Measurements from ENCODE around the gene KLC3.
"Not testable (repeated sequence)": the region's sequence is repeated elsewhere in the genome, so short reads cannot be mapped to it uniquely, and the experiment has no call there.

Gene KLC3

DNA sequence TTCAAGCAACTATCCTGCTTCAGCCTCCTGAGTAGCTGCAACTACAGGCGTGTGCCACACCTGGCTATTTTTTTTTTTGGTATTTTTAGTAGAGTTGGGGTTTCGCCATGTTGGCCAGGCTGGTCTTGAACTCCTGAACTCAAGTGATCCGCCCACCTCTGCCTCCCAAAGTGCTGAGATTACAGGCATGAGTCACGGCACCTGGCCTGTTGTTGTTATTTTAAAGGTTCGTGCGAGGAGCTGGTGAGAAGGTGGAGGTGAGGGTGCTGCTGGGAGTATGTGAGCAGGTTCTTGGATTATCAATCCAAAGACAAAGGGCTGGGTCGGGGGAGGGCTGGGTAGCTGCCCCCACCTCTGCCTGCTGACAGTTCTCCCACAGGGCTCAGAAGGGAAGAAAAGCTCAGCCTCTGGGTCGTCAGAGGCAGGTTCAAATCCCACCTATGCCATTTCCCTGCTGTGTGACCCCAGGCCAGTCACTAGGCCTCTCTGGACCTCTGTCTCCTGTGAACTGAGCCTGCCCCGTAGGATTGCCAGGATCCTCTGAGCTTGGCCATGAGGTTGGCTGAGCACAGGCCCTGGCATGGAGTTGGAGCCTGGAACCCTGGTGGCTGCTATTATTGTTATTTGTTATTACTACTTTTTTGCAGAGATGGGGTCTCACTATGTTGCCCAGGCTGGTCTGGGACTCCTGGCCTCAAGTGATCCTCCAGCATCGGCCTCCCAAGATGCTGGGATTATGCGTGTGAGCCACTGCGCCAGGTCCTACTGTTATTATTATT, 19.4 kb upstream of the KLC3 start:
- no peak for DNase-seq (ENCODE audit: low read depth)

DNA sequence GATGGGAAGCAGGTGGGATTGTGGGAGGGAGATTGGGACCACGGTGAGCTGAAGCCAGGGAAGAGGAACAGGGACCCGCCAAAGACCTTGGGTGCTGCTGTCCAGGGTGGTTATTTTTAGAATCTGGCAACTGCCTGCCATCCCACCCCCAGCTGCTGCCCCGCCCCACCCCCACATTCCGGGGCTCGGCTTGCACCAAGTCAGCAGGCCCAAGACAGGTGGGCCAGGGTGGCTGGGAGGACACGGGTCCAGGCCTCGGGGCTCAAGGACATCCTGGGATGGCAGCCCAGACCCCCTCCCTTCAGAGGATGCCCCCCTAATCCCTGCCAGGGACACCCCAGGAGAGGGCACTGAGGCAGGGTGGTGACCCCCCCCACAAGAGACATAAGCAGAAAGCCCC, 18.7 kb upstream of the KLC3 start:
- no peak for DNase-seq (ENCODE audit: low read depth)

DNA sequence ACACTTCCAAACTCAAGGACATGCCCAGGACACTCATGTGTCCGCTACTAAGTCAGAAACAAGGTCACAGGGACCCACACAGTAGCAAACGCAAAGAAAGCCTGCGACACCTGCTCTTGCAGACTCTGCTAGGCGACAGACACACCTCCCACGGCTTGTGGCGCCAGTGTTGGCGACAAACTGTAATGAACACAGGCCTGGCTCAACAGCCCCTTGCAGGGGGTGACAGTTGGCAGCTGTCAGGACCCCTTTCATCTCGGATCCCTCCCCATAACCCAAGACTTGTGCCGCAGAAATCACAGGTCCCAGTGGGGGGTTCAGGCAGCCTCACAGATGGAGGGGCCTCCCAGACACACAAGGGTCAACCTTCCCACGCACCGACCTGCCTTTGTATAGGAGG, 18.2 kb upstream of the KLC3 start:
- no peak for DNase-seq (ENCODE audit: low read depth)

DNA sequence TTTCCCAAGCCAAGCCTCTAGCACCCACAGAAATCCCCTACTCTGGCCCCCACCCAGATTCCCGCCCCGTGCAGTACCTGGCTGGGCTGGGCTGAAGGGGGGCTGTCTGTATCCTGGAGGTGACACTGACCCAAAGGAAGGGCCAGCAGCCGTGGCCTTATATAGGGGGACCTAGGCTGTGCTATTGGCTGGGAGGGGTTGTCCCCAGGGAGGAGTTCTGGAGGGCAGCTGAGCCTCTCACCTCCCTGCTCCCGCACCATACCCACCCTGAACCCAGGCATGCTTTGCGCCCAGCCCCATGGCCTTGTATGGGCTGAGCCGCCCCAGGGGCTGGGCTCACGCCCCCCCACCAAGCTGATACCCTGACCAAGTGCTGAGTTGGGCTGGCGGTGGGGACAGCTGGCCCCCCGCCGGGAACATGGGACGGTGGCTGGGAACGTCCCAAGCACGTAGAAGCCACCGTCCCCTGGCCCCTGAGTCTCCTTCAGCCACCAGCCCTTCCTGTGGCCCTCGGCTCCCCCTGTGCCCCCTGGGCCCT, 17.7 kb upstream of the KLC3 start, which contains the start of gene CKM:
Gene CKM (minus strand): TSS at position 132 of the 538 bp plus-strand sequence. CDS start 3,162 bp downstream, outside the sequence.
- DNase-seq (ENCODE audit: low read depth) = no peak

DNA sequence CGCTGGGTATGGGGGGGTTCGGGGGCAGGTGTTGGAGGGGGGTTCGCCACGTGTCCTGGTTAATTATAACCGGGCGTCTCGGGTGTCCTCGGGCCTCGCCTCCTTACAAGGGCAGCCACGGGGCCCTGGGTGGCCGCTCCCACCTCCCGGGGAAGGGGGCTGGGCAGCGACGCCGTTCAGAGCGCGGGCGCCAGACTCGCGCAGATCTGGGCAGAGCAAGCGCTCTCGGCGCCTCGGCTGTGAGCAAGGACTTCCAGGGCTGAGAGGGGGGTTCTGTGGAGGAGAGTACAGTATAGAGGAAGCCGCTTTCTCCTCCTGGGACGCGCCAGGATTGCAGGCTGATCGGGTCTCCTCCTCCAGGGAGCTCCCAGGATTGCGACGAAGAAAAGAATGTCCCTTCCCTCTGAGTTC, 16.9 kb upstream of the KLC3 start:
- DNase-seq (ENCODE audit: low read depth) = no peak

DNA sequence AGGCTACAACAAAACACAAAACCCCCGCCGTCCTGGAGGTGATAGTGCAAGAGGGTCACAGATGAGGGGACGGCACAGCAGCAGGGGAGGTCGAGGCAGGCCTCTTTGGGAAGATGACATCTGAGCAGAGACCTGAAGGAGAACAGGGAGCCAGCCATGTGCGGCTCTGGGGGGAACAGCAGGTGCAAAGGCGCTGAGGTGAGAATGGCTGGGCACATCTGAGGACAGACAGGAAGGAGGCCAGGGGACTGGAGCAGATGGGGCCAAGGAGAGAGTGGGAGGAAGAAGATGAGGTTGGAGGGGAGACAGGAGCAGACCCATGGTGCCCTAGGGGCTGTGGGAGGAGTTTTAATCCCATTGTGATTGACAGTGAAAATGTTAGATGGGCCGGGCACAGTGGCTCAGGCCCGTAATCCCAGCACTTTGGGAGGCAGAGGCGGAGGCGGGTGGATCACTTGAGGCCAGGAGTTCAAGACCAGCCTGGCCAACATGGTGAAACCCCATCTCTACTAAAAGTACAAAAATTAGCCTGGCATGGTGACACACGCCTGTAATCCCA, 16.1 kb upstream of the KLC3 start:
- no peak for DNase-seq (ENCODE audit: low read depth)

DNA sequence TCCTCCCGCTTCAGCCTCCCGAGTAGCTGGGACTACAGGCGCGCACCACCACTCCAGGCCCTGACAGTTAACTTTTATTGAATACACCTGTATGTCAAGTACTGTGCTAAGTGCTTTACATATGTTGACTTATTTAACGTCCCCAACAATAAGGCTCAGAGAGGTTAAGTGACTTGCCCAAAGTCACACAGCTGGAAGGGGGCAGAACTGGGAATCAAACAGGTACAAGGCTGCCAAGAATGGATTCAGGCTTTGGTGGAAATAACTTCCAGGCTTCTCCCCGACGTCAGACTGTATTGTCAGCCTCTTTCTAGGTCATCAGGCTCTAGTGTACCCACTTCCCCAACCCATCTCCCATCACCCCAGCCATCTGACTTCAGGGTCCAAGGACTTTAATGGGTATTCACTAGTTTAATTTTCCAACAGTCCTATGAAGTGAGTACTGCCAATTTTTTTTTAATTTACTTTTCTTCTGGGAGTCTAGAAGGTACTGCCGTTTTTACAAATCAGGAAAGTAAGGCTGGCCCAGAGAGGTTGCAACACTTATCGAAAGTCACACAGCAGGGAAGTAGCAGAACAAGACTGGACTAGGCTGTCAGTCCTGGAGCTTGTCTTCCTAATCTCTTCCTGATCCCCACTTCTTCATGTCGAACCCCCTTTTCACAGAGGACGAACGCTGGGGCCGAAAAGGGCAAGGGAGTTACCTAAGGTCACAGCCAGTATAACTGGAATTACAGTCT, 13.0 kb upstream of the KLC3 start:
- DNase-seq (ENCODE audit: low read depth) = no peak

DNA sequence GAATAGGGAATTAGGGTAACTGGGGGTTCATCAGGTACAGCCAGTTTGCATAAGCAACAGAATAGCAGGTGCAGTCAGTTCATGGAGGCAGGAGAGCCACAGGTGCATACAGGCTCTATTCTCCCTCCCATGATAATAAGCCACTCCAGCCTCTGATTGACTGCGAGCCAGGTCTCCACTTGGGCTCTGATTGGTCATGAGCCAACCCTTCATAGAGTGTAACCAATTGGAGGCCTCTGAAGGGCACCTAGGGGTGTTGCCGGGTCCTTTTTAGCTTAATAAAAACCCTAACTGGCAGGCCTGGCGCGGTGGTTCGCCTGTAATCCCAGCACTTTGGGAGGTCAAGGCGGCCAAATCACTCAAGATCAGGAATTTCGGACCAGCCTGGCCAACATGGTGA, 9.1 kb upstream of the KLC3 start:
- no peak for DNase-seq (ENCODE audit: low read depth)

DNA sequence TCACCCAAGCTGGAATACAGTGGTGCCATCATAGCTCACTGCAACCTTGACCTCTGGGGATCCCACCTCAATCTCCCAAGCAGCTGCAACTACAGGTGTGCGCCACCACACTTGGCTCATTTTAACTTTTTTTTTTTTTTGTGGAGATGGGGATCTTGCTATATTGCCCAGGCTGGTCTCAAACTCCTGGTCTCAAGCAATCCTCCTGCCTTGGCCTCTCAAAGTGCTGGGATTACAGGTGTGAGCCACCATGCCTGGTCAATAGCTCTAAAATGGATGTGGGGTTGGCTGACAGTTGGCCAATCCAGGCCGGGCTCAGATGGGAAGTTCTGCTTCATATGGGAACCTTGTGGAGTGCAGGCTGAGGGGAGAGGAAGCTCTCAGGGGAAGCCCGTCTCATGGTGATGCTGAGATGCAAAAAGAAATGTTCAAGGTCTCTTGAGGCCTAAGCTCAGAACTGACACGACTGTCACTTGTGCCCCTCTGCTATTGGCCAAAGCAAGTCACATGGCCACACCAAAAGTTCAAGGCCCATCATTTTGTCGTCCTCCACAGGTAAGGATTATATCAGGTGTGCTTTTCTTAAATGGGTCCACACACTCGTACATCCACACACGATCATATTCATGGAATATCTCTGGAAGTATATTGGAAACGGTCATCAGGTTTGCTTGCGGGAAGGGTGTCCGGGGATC, 6.8 kb upstream of the KLC3 start:
- DNase-seq (ENCODE audit: low read depth) = no peak

DNA sequence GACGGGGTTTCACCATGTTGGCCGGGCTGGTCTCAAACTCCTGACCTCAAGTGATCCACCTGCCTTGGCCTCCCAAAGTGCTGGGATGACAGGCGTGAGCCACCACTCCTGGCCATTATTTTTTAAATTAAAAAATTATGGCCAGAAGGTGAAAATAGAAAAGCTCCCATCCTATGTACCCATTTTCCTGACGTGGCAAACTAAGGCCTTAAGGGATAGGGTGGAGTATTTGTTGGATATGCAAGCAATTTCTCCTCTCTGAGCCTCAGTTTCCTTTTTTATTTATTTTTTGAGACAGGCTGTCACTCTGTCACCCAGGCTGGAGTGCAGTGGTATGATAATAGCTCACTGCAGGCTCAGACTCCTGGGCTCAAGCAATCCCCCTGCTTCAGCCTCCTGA, 5.7 kb upstream of the KLC3 start:
- not testable (repeated sequence) for DNase-seq (ENCODE audit: low read depth)

DNA sequence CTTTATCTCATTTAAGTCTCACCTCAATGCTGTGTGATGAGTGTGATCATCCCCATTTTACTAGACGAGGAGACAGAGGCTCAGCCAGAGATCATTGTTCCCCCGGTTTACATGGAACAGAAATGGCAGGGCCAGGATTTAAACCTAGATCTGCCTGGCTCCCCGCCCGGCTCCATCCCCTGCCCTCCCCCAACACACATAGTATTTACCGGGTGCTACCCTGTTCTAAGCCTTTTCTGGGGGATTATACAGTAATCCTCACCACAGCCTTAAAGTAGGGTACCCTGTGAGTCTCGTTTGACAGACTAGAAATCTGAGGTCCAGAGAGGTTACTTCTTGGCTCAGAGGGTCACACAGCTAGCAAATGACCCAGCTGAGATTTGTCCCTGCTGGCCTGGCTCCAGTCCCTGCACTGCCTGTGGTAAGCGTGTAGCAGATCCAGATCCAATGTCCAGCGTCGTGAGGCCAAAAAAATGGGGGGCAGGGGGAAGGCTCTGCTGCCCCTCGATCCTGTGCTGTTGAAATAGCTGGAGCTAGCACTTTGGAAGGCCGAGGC, 3.8 kb upstream of the KLC3 start:
- DNase-seq (ENCODE audit: low read depth) = no peak

DNA sequence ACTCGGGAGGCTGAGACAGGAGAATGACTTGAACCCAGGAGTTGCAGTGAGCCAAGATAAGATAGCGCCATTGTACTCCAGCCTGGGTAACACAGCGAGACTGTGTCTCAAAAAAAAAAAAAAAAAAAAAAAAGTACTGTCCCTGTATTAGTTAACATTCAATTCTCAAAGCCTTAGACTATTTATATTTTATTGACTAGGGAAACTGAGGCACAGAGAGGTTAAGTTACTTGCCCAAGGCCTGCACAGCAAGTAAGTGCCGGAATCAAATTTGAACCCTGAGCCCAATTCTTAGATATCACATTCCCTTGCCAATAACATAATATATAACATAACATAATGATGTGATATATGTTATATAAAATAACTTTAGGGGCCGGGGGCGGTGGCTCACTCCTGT, 921 bp upstream of the KLC3 start:
- no peak for DNase-seq (ENCODE audit: low read depth)

DNA sequence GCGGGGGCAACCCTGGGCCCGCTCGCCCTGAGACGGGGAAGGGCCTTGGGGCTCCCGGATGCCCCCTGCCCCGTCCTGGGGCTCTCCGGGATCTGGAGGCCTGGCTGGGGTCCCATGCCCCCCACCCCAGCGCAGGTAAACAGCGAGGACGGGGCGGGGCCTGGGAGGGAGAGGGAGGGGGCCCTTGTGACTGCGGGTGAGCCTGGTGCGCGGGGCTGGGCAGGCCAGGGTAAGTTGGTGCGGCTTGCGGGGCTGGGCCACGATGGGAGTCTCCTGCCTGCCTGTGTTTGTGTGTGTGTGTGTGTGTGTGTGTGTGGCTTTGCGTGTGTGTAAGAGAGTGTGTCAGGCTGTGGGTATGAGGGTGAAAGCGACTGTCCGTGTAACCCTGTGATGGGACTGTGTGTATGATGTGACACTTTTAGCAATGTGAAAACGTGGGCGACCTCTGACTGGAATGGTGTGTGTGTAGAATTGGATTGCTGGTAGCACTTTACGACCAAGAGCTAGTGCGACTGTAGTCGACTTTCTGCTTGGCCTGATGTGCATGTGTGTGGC, 426 bp downstream of the KLC3 start:
- no peak for DNase-seq (ENCODE audit: low read depth)

DNA sequence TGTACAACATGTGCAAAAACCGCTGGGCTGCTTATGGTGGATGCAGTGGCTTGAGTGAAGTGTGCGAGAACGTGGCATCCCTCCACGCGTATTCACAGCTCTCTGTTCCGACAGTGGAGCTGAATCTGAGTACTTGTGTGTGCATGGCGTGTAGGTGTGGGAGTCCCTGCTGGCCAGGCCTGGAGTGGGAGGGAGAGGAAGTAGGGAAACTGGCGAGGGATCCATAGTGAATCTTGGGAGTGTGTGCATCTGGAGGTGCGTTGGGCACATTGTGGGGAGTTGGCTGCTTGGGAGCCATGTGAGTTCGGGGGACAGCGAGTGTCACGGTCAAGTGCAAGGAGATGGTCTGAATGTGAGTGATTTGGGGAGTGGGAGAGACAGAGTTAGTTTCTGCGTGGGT, 2.4 kb downstream of the KLC3 start:
- DNase-seq (ENCODE audit: low read depth) = no peak

DNA sequence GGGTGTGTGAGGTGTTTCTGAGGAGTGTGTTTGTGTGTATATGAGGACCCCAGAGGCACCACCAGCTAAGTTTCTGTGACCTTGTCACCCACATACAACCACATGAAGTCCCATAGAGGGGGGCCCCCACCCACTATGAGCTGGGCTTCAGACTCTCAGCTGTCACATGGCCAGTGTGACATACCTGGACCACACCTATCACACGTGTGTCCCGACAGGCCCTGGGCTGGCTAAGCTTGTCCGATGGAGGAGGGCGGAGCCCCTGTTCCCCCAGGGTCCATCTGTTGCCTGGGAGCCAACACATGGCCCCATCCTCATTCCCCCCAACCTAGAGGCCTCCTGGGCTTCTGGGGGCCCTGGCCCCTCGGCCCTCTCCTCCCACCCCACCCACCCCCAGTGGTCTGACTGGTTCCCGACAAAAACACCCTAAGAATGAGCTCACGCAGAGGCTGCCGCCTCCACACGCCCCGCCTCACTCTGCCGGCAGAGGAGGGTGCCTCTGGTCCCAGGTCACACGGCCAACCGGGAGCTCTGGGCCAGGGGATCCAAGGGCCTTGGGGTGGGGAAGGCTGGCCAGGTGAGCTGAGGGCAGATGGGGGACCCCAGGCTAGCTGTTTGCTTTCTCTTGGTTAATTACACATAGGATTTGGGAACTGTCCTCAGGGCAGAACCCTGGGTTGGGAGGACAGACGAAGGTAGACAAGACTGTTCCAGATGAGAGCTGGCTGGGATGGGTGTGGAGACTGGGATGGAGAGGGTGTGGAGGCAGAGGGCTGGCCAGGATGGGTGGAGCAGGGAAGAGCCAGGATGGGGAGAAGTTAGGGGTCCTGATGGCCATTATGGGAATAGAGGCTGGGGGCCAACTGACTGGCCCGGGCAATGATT, 4.3 kb downstream of the KLC3 start:
- no peak for DNase-seq (ENCODE audit: low read depth)

DNA sequence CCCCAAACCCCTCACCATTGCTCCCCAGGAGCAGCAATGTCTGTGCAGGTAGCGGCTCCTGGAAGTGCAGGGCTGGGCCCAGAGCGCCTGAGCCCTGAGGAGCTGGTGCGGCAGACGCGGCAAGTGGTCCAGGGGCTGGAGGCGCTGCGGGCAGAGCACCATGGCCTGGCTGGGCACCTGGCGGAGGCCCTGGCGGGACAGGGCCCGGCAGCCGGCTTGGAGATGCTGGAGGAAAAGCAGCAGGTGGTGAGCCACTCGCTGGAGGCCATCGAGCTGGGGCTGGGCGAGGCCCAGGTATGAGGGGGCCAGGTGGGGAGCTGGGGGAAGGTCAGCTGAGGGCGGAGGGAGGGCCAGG, 4.9 kb downstream of the KLC3 start:
- no peak for DNase-seq (ENCODE audit: low read depth)

DNA sequence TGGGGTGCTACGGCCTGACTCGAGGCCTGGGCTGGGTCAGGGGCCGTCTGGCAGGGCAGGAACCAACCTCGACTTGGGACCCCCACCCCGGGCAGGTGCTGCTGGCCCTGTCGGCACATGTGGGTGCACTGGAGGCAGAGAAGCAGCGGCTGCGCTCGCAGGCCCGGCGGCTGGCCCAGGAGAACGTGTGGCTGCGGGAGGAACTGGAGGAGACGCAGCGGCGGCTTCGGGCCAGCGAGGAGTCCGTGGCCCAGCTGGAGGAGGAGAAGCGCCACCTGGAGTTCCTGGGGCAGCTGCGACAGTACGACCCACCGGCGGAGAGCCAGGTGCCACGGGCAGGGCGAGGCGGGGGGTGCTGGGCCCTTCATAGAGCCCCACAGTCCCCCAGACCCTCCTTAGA, 5.9 kb downstream of the KLC3 start:
- DNase-seq (ENCODE audit: low read depth) = no peak

DNA sequence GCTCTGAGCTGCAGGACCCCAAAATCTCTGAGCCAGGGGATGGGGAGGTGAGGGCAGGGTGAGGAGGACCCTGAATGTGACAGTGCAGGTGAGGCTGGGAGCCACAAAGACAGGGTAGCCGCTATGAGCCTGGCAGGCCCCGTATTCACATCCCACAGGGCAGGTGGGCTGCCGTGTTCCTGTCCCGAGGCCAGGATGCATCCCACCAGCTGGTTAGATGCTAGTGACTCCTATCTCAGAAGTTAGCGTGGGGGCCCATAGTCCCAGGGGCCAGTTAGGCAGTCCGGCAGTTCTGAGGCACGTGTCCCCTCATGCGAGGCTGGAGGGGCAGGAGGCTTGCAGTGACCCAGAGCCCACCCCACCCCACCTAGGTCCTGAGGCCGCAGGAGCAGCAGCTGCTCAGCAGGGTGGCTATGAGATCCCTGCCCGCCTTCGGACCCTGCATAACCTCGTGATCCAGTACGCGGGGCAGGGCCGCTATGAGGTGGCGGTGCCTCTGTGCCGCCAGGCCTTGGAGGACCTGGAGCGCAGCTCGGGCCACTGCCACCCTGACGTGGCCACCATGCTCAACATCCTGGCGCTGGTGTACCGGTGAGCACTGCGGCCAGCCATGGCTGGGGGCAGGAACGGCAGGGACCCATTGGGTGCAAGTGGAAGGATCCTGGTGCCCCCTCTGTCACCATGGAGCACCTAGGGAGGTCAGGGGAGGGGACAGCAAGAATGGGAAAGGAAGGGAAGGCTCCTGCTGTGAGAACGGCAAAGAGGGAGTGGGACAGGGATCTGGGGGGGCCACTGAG, 7.2 kb downstream of the KLC3 start:
- no peak for DNase-seq (ENCODE audit: low read depth)

DNA sequence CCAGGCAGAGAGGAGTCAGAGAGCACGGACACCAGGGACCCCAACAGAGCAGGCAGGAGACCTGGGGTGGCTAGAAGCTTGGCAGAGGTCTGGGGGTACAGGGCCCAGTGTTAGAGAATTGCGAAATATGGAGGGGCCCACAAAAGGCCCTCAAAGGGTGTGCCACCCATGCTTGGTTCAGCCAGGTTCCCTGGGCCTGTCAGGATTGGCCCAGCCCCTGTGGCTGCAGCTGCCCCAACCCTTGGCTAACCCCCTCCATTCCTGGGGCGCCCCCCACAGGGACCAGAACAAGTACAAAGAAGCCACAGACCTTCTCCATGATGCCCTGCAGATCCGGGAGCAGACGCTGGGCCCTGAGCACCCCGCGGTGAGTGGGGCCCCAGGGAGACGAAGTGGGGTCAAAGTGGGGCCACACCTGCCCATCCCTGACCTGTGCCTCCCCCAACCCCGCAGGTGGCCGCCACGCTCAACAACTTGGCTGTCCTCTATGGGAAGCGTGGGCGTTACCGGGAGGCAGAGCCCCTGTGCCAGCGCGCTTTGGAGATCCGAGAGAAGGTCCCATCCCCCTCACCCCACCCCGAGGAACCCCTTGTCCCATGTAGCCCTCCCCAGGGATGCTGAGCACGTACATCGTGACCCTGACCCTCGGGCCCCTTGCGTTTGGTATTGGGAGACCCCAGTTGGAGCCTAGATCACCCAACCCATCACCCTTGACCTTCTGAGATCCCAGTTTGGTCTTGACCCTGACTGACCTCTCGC, 8.0 kb downstream of the KLC3 start:
- no peak for DNase-seq (ENCODE audit: low read depth)

DNA sequence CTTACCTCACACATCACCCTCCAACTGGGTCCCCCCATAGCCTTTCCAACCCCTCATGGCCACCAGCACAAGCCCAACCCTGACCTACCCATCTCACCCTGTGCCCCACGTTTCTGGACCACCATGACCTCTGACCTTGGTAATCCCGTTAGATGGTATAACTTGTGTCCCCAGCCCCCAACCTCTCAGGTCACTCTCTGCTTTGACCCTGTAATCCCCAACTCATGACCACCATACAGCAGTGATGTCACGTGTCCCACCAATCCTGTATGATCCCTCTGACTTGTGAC, 8.5 kb downstream of the KLC3 start:
- no peak for DNase-seq (ENCODE audit: low read depth)

Measured in fibroblast of the conjunctiva (primary cell).